IMR-90 (cell line): ENCODE data around the gene BRAF. TPM values are rescaled to one million over a fixed set of nuclear protein-coding genes. Genes with fewer than 3 reads are reported as not detected.

Experiments
- ATAC-seq: fragments of 200-7000 bp; cut with Tn5 transposase; 2 replicates; pipeline ENCODE4 v1.9.1; 2020; ENCODE audit warnings: low read depth, mild to moderate bottlenecking, moderate library complexity
- BruUV-seq: library from RNA; stranded (reverse); fragments of 400-500 nt; replicated peaks from 2 replicates; lab custom pipeline; 2021; lab: Mats Ljungman, UMichigan
- CTCF ChIA-PET: fragments of 300-600 bp; formaldehyde crosslinking; extraction: SDS; loops from one replicate; lab custom pipeline; 2021; ENCODE audit warnings: antibody characterized with exemption; lab: Yijun Ruan, JAX
- POLR2A ChIA-PET: fragments of 300-600 bp; sonication (Branson Sonifier 250); formaldehyde crosslinking; loops from one replicate; lab custom pipeline; 2022; ENCODE audit warnings: antibody characterized with exemption; ENCODE audit not compliant: unreplicated experiment; lab: Charles Lee
- DNase-seq: peaks from one replicate; pipeline ENCODE4 v3.0.0; 2013
- H2AFZ ChIP-seq: replicated peaks from 2 replicates; pipeline ENCODE3; 2013; ENCODE audit warnings: low read length, mild to moderate bottlenecking; ENCODE audit not compliant: poor library complexity
- H2AK5ac ChIP-seq: 2 replicates; pipeline ENCODE4 v1.6.1; 2013; ENCODE audit warnings: low read depth, low read length, inconsistent platforms
- H2AK9ac ChIP-seq: replicated peaks from 2 replicates; pipeline ENCODE3; 2013; ENCODE audit warnings: mild to moderate bottlenecking, low read depth, low read length, moderate library complexity; ENCODE audit not compliant: poor library complexity
- H2BK120ac ChIP-seq: 2 replicates; pipeline ENCODE4 v1.6.1; 2013; ENCODE audit warnings: low read depth, low read length, inconsistent platforms
- H2BK15ac ChIP-seq: 3 replicates; pipeline ENCODE4 v1.6.1; 2013; ENCODE audit warnings: low read depth, low read length, inconsistent platforms
- H2BK20ac ChIP-seq: 2 replicates; pipeline ENCODE4 v1.6.1; 2013; ENCODE audit warnings: low read depth, mild to moderate bottlenecking, inconsistent platforms, low read length, moderate library complexity
- H2BK5ac ChIP-seq: 2 replicates; pipeline ENCODE4 v1.6.1; 2013; ENCODE audit warnings: mild to moderate bottlenecking, low read depth, low read length, inconsistent platforms; ENCODE audit not compliant: poor library complexity, severe bottlenecking
- H3K14ac ChIP-seq: replicated peaks from 2 replicates; pipeline ENCODE4 v1.6.1; 2013; ENCODE audit warnings: low read depth, low read length, inconsistent platforms
- H3K18ac ChIP-seq: 2 replicates; pipeline ENCODE4 v1.6.1; 2013; ENCODE audit warnings: low read depth, low read length, control low read depth
- H3K23ac ChIP-seq: 2 replicates; pipeline ENCODE4 v1.6.1; 2013; ENCODE audit warnings: low read depth, low read length, inconsistent platforms
- H3K27ac ChIP-seq: 2 replicates; pipeline ENCODE4 v1.5.1; 2013; ENCODE audit warnings: mild to moderate bottlenecking, control low read depth, low read length; ENCODE audit not compliant: insufficient read depth
- H3K27me3 ChIP-seq: 2 replicates; pipeline ENCODE4 v1.6.1; 2013; ENCODE audit warnings: low read length; ENCODE audit not compliant: control insufficient read depth, insufficient read depth
- H3K36me3 ChIP-seq: 2 replicates; pipeline ENCODE4 v1.6.1; 2013; ENCODE audit warnings: low read length, mixed read lengths; ENCODE audit not compliant: control insufficient read depth, insufficient read depth
- H3K4ac ChIP-seq: 2 replicates; pipeline ENCODE4 v1.6.1; 2013; ENCODE audit warnings: low read depth, low read length, inconsistent platforms
- H3K4me1 ChIP-seq: 2 replicates; pipeline ENCODE4 v1.6.1; 2013; ENCODE audit warnings: low read length, mixed read lengths; ENCODE audit not compliant: control insufficient read depth, insufficient read depth
- H3K4me2 ChIP-seq: 2 replicates; pipeline ENCODE4 v1.6.1; 2013; ENCODE audit warnings: low read depth, mild to moderate bottlenecking, control low read depth, low read length, moderate library complexity
- H3K4me3 ChIP-seq: 2 replicates; pipeline ENCODE4 v1.5.1; 2013; ENCODE audit warnings: low read depth, mild to moderate bottlenecking, control low read depth, low read length, moderate library complexity; ENCODE audit not compliant: insufficient read depth
- H3K56ac ChIP-seq: 2 replicates; pipeline ENCODE4 v1.6.1; 2013; ENCODE audit warnings: low read length, inconsistent platforms; ENCODE audit not compliant: insufficient read depth; ENCODE audit errors: extremely low read depth
- H3K79me1 ChIP-seq, 2 experiments: 2 replicates each; pipeline ENCODE4 v1.6.1; 2013; ENCODE audit warnings: low read length in 2 of 2, inconsistent platforms in 1 of 2, low read depth in 1 of 2
- H3K9ac ChIP-seq: 2 replicates; pipeline ENCODE4 v1.6.1; 2013; ENCODE audit warnings: low read depth, low read length, control low read depth
- H3K9me1 ChIP-seq: 2 replicates; pipeline ENCODE4 v1.6.1; 2013; ENCODE audit warnings: low read length, inconsistent platforms; ENCODE audit not compliant: insufficient read depth
- H3K9me3 ChIP-seq: 2 replicates; pipeline ENCODE4 v1.6.1; 2013; ENCODE audit warnings: low read length; ENCODE audit not compliant: control insufficient read depth, insufficient read depth
- H4K20me1 ChIP-seq: 2 replicates; pipeline ENCODE4 v1.6.1; 2013; ENCODE audit warnings: low read length, inconsistent platforms; ENCODE audit not compliant: insufficient read depth
- H4K5ac ChIP-seq: 2 replicates; pipeline ENCODE4 v1.6.1; 2013; ENCODE audit warnings: mild to moderate bottlenecking, low read depth, low read length, control low read depth
- H4K8ac ChIP-seq, 2 experiments: 2 replicates each; pipeline ENCODE4 v1.6.1; 2013; ENCODE audit warnings: low read depth in 2 of 2, low read length in 2 of 2, control low read depth in 1 of 2, inconsistent platforms in 1 of 2
- H4K91ac ChIP-seq: 2 replicates; pipeline ENCODE4 v1.6.1; 2013; ENCODE audit warnings: low read depth, low read length, inconsistent platforms; ENCODE audit not compliant: insufficient read depth
- CEBPB ChIP-seq: IDR thresholded peaks from 2 replicates; pipeline ENCODE4 v1.6.1; 2012; ENCODE audit warnings: low read depth, low read length, improper control_type of control experiment
- FOS ChIP-seq: fragments of 150-350 bp; IDR thresholded peaks from 2 replicates; pipeline ENCODE4 v1.6.1; 2016; ENCODE audit warnings: low read depth, low read length
- RCOR1 ChIP-seq: IDR thresholded peaks from 2 replicates; pipeline ENCODE4 v1.6.1; 2012; ENCODE audit warnings: mild to moderate bottlenecking, low read length, improper control_type of control experiment; ENCODE audit not compliant: insufficient replicate concordance
- WGBS, 2 experiments: methylation state at CpG; one replicate each; pipeline versions ENCODE4 v1.1.5 to v1.1.7; 2013; ENCODE audit warnings: missing lambda C conversion rate in 2 of 2; ENCODE audit not compliant: insufficient read length in 1 of 2; ENCODE audit errors: extremely low coverage in 2 of 2; 5-methylcytosine and 5-hydroxymethylcytosine counted together
- dilution Hi-C: fragments of 300-500 bp; cut with HindIII; formaldehyde crosslinking; loops from one replicate; pipeline ENCODE4 v1.14.3; 2018; ENCODE audit warnings: low sequenced_read_pairs; ENCODE audit not compliant: unreplicated experiment
- in situ Hi-C: fragments of 300-500 bp; cut with MboI; formaldehyde crosslinking; loops from 3 replicates; pipeline ENCODE4 v1.14.3; 2019; ENCODE audit warnings: low sequenced_read_pairs, inconsistent platforms, mixed read lengths
- intact Hi-C: fragments of 100-400 bp; cut with micrococcal nuclease; formaldehyde crosslinking; loops from 2 replicates; pipeline ENCODE4 v1.10.0; 2022
- polyA plus RNA-seq, 3 experiments: library from polyadenylated mRNA; depleted of rRNA; stranded (reverse); fragments of >200 nt; gene quantifications; 2 replicates each; pipeline ENCODE4 v1.2.3, GENCODE V29; 2012; ENCODE audit warnings: low replicate concordance in 1 of 3
- total RNA-seq: library from RNA; depleted of rRNA; stranded (reverse); fragments of >200 nt; gene quantifications from 2 replicates; pipeline ENCODE4 v1.2.3, GENCODE V29; 2012

BRAF gene
- total and polyA plus RNA-seq, 2 of the 4 experiments (the other 2 are of a cell fraction): 5.7 to 12.9 TPM

GRCh38 chr7:140841166-140841715, 83.5 kb downstream of the BRAF start:
- H3K27me3 ChIP-seq: no peaks in the 10 kb centered on the region
- in situ Hi-C loops (no loop called here), dilution Hi-C loops (no loop called here), intact Hi-C loops (no loop called here)
- H3K79me1 ChIP-seq: peaks cover 3 to 15% of the 10 kb centered on the region in 2 experiments; a peak in 2 of 4 replicates
- no peak for ATAC-seq
- no peak for TF ChIP-seq FOS
- TF ChIP-seq RCOR1: no peak
- TF ChIP-seq CEBPB: peak; percentile 37; the same call in 1 of the 2 replicates
- ChIA-PET POLR2A (no interaction called here), CTCF (no interaction called here)
- no peak overlapping the region for H2AK5ac ChIP-seq
- H3K4me1 ChIP-seq: no peaks in the 10 kb centered on the region
- H3K9ac ChIP-seq: no peak overlapping the region
- no peak overlapping the region for H3K14ac ChIP-seq
- no CpG with 5 or more reads among the region's 1 CpG for WGBS, 2 experiments
- peak; percentile 6 for DNase-seq
- H2BK5ac ChIP-seq: no peak overlapping the region
- no peaks in the 10 kb centered on the region for H3K9me3 ChIP-seq
- no peak overlapping the region for H2BK20ac ChIP-seq
- H4K5ac ChIP-seq: no peak overlapping the region
- H2BK120ac ChIP-seq: no peak overlapping the region
- no peak overlapping the region for H2AK9ac ChIP-seq
- no peak overlapping the region for H3K4me2 ChIP-seq
- H3K18ac ChIP-seq: no peak overlapping the region
- no peak overlapping the region for H3K4me3 ChIP-seq
- H2AFZ ChIP-seq: no peak overlapping the region
- H4K20me1 ChIP-seq: no peaks in the 10 kb centered on the region
- H3K56ac ChIP-seq: no peak overlapping the region
- BruUV-seq: no TSS peak
- no peak overlapping the region for H3K4ac ChIP-seq
- H3K36me3 ChIP-seq: peaks cover 4% of the 10 kb centered on the region; the same call in 1 of the 2 replicates
- H3K9me1 ChIP-seq: no peaks in the 10 kb centered on the region
- no peak overlapping the region for H3K27ac ChIP-seq
- no peak overlapping the region for H4K91ac ChIP-seq
- H3K23ac ChIP-seq: no peak overlapping the region
- no peak overlapping the region for H4K8ac ChIP-seq
- H2BK15ac ChIP-seq: no peak overlapping the region
